ENCODE results near the gene LRFN2.

The LRFN2 gene

GRCh38 chr6:40469323-40469722 is 117.8 kb downstream of the LRFN2 start:
- DNase-seq, result no peak

- no peak for DNase-seq
Observed at GRCh38 chr6:40466986-40467539, 120.1 kb downstream of the LRFN2 start.

GRCh38 chr6:40461643-40462042 is 125.5 kb downstream of the LRFN2 start:
- DNase-seq, result no peak

GRCh38 chr6:40460380-40460779 is 126.8 kb downstream of the LRFN2 start:
- no peak for DNase-seq

GRCh38 chr6:40457261-40457660 is 129.9 kb downstream of the LRFN2 start:
- no peak for DNase-seq

GRCh38 chr6:40456390-40457013 is 130.7 kb downstream of the LRFN2 start:
- DNase-seq, result no peak

- no peak for DNase-seq
Observed at GRCh38 chr6:40455686-40456389, 131.3 kb downstream of the LRFN2 start.

- no peak for DNase-seq
Observed at GRCh38 chr6:40450483-40450882, 136.7 kb downstream of the LRFN2 start.

- DNase-seq, result no peak
Observed at GRCh38 chr6:40444811-40445210, 142.4 kb downstream of the LRFN2 start.

- no peak for DNase-seq
Observed at GRCh38 chr6:40444312-40444711, 142.9 kb downstream of the LRFN2 start.

GRCh38 chr6:40443842-40444241 is 143.3 kb downstream of the LRFN2 start:
- DNase-seq, result no peak

- DNase-seq, result no peak
Observed at GRCh38 chr6:40442591-40442990, 144.6 kb downstream of the LRFN2 start.

- DNase-seq, result no peak
Observed at GRCh38 chr6:40441150-40441549, 146.0 kb downstream of the LRFN2 start.

- peak; percentile 79 for DNase-seq
Observed at GRCh38 chr6:40440053-40440452, 147.1 kb downstream of the LRFN2 start.

- DNase-seq, result peak; percentile 25
Observed at GRCh38 chr6:40439026-40439800, 148.0 kb downstream of the LRFN2 start.

- peak; percentile 71 for DNase-seq
Observed at GRCh38 chr6:40438246-40438887, 148.8 kb downstream of the LRFN2 start.

- no peak for DNase-seq
Observed at GRCh38 chr6:40437631-40438030, 149.5 kb downstream of the LRFN2 start.

GRCh38 chr6:40436685-40437604 is 150.2 kb downstream of the LRFN2 start:
- DNase-seq, result peak; percentile 86

- no peak for DNase-seq
Observed at GRCh38 chr6:40432982-40433381, 154.2 kb downstream of the LRFN2 start.

GRCh38 chr6:40431706-40432105 is 155.5 kb downstream of the LRFN2 start:
- no peak for DNase-seq

GRCh38 chr6:40427196-40427595 is 160.0 kb downstream of the LRFN2 start:
- no peak for DNase-seq
